NCI-H446 (cell line): ENCODE measurements around the gene POLR3H.
"Not testable (repeated sequence)": the region's sequence is repeated elsewhere in the genome, so short reads cannot be mapped to it uniquely, and the experiment has no call there.

Source experiments
- DNase-seq, 2 experiments: peaks; one replicate each; lab custom pipeline; 2025; lab: John Stamatoyannopoulos, UW

POLR3H gene

DNA sequence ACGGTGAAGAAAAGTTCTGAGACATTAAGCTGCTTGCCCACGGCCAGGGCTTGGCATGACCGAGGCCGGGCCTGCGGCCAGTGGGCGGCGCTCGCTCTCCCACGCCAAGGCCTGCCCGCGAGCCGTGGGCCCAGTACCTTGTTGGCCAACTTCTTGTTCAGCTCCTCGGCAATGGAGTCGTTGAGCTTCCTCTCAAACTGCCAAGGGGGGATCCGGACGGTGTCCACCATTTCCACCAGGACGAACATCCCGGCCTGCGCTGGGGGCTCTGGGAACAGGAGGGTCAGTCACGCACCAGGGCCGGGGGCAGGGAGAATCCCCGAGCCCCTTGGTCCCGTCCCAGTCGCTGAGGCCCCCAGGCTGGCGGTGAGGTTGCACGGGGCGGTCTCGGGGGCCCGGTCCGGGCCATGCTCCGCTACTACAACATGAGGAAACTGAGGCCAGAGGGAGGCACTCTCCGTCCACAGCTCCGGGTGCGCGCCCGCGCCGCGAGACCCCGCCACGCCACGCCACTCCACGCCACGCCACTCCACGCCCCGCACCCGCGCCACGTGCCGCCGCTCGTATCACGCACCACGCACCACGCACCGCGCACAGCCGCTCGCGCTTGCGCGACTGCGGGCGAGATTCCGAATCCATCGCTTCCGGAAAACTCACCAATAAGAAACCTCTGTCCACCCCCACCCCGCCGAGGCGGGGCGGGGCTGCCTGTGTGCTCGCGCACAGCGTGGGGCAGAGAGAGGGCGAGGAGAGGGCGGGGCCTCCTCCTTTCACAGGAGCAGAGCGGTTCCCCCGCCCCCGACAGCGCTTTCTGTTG is at the start of gene POLR3H:
TSS of gene POLR3H (minus strand) at position 617 of the 817 bp plus-strand sequence. CDS start at position 248, 369 bp downstream.
- DNase-seq = peak; percentile 90 to 98

DNA sequence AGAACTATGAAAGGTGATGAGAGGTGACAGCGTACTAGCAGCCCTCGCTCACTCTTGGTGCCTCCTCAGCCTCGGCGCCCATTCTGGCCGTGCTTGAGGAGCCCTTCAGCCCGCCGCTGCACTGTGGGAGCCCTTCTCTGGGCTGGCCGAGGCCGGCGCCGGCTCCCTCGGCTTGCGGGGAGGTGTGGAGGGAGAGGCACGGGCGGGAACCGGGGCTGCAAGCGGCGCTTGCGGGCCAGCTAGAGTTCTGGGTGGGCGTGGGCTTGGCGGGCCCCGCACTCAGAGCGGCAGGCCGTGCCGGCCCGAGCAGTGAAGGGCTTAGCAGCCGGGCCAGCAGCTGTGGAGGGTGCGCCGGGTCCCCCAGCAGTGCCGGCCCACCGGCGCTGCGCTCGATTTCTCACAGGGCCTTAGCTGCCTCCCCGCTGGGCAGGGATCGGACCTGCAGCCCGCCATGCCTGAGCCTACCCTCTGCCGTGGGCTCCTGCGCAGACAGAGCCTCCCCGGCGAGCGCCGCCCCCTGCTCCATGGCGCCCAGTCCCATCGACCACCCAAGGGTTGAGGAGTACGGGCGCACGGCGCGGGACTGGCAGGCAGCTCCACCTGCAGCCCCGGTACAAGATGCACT is 49.2 kb upstream of the POLR3H start:
- DNase-seq = not testable (repeated sequence)

- peak; percentile 95 to 99 for DNase-seq
Measured at GRCh38 chr22:41589391-41590241, 45.3 kb upstream of the POLR3H start, which contains the start of gene PMM1. PMM1 (minus strand) TSS chr22:41589840; CDS start chr22:41589805, 35 bp downstream.

GRCh38 chr22:41587347-41587723 is 43.1 kb upstream of the POLR3H start:
- DNase-seq = no peak

GRCh38 chr22:41585898-41586297 is 41.6 kb upstream of the POLR3H start:
- DNase-seq = no peak

GRCh38 chr22:41584881-41585280 is 40.6 kb upstream of the POLR3H start:
- DNase-seq = no peak

DNA sequence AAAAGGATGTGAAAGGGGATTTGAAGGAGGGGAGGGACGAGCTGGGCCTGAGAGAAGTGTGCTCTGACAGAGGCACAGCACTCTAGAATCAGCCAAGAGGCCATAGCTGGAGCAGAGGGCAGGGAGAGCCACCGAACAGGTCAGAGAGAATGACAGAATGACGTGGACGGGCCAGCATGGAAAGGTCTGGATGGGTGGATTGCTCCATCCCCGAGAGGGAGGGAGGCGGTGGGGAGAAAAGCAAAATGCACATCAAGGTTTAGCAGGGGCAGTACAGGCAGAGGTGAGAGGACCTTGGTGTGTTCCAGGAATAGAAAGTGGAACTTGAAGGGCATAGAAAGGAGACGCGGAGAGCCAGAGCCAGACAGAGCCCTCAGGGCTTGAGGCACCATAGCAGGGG is 38.4 kb upstream of the POLR3H start:
- no peak for DNase-seq

GRCh38 chr22:41579997-41580355 is 35.7 kb upstream of the POLR3H start:
- no peak for DNase-seq

DNA sequence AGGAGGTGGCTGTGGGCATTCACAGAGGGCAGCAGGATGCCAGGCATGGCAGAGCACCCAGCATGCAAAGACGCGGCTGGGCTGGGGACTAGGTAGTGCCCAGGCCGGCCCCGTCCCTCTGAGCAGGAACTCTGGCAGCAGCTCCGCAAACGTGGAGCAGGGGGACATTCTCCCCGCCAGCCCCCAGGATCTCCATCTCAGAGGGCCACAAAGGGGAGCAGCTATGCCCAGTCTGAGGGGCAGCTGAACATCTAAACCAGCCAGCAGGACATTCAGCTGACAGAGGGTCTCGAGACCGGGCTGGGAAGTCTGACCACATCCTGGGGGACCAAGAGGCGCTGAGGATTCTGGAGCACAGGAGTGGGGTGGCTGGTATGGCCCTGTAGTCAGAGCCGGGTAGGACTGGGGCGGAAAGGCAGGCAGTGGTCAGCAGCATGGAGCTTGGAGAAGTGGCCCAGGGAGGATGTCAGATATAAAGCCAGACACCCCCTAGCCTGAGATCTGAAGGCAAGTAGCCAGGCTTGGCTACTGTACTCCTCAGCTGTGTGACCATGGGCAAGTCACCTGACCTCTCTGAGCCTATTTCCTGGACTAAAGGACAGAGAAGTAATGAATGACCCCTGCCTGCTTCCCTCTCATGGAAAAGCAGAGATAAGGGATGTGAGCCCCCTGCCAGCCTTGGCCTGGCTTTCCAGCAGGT is 35.2 kb upstream of the POLR3H start:
- DNase-seq = no peak

GRCh38 chr22:41578818-41579217 is 34.5 kb upstream of the POLR3H start:
- no peak for DNase-seq

GRCh38 chr22:41578114-41578513 is 33.8 kb upstream of the POLR3H start:
- DNase-seq = no peak

DNA sequence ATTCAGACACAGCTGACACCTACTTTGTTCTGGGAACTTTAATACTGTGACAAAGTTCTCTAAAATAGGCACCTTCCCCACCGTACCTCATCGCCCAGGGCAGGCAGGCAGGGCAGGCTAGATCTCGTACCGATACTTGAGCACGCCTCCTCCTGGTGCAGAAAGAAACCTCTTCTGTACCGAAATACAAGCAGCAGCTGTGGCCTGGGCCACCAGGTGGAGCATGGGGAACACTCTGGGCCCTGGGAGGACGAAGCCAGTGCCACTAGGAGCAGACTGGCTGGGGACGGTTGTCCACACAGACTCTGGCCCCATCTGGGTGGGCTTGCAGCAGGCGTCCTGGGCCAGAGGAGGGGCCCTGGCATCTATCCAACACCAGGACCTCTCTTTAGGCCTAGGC is 32.6 kb upstream of the POLR3H start:
- peak in 1 of 2 experiments; percentile 37 for DNase-seq

DNA sequence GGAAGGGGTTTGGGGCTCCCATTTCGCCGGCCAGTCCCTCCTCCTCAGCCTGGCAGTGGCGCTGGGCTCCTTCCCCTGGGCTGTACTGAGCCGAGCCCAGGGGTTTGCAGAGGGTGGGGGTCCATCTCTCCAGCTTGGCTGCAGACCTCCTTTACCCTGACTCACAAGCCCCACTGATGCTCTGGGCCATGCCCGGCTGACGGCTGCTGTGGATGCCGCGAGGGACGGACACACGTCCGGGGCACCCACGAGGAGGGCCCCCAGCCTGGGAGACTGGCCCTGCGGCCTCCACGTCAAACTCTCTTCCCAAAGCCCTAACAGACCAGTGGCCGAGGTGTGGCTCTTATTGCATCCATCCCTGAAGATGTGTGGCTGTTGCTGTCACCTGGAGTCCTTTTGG is 31.3 kb upstream of the POLR3H start:
- no peak for DNase-seq

- DNase-seq = no peak
Measured at GRCh38 chr22:41574847-41575381, 30.6 kb upstream of the POLR3H start.

DNA sequence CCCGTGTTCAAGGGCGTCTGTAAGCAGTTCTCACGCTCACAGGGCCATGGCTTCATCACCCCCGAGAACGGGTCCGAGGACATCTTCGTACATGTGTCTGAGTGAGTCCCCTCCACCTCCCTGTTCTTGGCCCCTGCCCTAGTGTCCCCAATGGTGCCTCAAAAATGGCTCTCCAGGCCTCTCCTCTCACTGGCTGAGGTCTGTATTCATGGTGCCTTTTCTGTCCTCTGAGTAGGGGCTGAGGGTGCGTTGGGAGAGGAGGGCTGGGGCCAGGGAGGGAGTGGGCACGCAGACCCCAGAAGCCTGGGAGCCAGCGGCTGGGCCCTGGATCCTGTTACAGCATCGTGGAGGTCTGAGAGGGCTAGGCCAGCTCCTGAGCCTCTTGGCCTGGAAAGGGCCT is 29.4 kb upstream of the POLR3H start:
- no peak for DNase-seq

DNA sequence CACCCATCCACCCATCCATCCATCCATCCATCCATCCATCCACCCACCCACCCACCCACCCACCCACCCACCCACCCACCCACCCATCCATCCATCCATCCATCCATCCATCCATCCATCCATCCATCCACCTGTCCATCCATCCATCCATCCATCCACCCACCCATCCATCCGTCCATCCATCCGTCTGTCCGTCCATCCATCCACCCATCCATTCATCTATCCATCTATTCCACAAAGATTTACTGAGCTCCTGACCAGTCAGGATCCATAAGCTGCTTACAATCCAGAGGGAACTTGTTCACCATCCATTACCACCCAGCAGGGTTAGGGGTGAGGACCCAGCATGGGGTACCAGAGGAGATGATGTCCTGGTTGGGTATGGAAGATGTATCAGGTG is 28.0 kb upstream of the POLR3H start:
- not testable (repeated sequence) for DNase-seq

DNA sequence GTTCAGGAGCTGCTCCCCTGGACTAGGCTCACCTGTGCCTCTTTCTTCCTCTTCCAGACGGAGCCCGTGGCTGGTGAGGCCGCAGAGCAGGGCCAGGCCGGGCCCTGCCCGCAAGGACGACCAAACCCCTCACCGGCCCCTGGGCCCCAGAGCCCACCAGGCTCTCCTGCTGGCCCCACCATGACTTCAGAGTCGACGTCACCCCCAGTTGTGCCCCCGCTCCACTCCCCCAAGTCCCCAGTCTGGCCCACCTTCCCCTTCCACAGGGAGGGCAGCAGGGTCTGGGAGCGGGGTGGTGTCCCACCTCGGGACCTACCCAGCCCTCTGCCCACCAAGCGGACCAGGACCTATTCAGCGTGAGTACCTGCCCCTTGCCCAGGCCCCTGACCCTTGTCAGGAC is 27.5 kb upstream of the POLR3H start:
- DNase-seq = no peak

DNA sequence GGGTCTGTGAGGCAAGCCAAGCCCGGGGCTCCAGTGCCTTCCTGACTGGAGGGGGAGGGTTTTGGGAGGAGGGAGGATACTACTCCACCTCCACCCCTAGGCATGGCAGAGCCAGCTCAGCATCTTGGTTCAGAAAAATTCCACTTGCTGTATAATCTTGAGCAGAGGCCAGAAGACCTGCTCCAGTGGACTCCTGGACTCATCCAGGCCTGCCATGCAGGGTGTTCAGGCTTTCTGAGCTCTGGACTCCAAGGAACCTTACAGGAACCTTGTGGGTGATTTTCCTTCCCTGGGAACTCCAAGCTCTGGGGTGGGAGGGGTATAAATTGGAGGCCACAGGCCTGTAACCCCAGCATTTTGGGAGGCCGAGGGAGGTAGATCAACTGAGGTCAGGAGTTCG is 26.0 kb upstream of the POLR3H start:
- DNase-seq = no peak

DNA sequence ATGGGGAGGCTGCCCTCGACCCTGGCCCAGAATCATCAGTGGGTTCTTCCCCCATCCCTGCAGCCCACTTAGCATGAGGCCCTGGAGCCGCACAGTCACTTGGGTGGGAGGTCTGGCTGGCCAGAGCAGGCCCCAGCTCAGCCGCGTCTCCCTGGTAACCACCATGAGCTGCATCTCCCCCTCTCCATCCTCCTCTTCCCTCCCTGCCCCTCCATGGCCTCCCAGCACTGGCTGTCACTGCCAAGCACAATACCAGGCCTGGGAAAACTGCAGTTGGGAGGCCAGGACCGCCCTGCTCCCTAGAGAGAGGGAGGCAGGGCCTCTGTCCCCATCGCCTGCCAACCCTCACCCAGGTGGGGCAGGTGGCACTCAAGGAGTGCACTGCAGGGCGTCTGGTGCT is 24.5 kb upstream of the POLR3H start:
- DNase-seq = no peak

DNA sequence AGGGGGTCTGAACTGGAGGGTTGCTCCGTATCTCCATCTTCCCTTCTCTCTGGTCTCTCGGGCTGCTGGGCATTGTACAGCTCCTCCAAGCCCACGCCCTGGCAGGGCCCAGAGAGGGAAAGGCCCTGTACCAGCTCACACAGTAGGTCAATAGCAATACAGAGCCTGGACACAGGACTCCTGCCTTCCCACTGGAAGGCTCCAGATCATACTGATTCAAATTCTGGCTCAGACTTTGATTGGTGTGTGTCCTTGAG is 23.2 kb upstream of the POLR3H start:
- no peak for DNase-seq

DNA sequence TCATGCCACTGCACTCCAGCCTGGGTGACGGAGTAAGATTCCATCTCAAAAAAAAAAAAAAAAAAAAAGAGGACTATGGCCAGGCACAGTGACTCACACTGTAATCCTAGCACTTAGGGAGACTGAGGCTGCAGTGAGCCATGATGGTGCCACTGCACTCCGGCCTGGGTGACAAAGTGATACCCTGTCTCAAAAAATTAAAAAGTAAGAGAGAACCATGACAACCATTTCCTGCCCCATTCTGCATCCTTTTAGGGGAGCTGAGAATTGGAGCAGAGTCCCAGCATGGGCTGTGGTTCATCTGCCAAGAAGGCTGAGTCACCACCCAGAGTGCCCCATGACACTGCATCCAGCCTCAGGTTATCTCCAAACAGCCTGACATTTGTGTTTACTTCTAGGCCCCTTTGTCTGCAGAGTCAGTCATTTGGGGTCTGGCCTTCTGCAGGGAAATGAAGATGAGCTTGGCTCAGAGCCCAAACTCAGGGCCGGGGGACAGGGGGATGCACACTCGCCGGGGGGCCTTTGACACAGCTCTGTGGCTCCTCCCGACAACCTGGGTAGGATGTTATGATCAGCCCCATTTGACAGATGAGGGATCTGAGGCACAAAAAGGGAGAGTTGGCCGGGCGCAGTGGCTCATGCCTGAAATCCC is 21.3 kb upstream of the POLR3H start:
- DNase-seq = peak; percentile 41 to 70

- no peak for DNase-seq
Measured at GRCh38 chr22:41564563-41564962, 20.3 kb upstream of the POLR3H start.
